HEK293 (cell line): ENCODE results near the gene HS6ST3.

ENCODE experiments used
- CTCF ChIA-PET: fragments of 350-600 bp; formaldehyde crosslinking; extraction: SDS; loops from one replicate; lab custom pipeline; 2021; ENCODE audit warnings: antibody characterized with exemption; lab: Yijun Ruan, JAX
- POLR2A ChIA-PET: fragments of 300-600 bp; formaldehyde crosslinking; extraction: SDS; loops from one replicate; lab custom pipeline; 2020; ENCODE audit warnings: antibody characterized with exemption, inconsistent platforms; lab: Yijun Ruan, JAX
- H3K27ac ChIP-seq: fragments of 200-500 bp; sonication (Bioruptor generic); 2 replicates; pipeline ENCODE4 v1.5.1; 2014; ENCODE audit warnings: low read depth, low read length, control low read depth, inconsistent platforms; ENCODE audit errors: extremely low read depth
- H3K36me3 ChIP-seq, 2 experiments: fragments of 200-500 bp in 1 of 2; sonication (Bioruptor generic) in 1 of 2; 1 replicate in 1 of 2; 2 replicates in 1 of 2; pipeline ENCODE4 v1.5.1; 2014 to 2017; ENCODE audit warnings: inconsistent platforms in 2 of 2, low read length in 2 of 2; ENCODE audit not compliant: control insufficient read depth in 2 of 2, insufficient read depth in 1 of 2
- H3K4me1 ChIP-seq: fragments of 200-500 bp; sonication (Bioruptor generic); 2 replicates; pipeline ENCODE4 v1.5.1; 2014; ENCODE audit warnings: mild to moderate bottlenecking, low read length, inconsistent platforms; ENCODE audit not compliant: control insufficient read depth, insufficient read depth
- H3K4me3 ChIP-seq: 2 replicates; pipeline ENCODE4 v1.5.1; 2011; ENCODE audit warnings: low read depth, mild to moderate bottlenecking, control low read depth, low read length, moderate library complexity
- H3K9me3 ChIP-seq: fragments of 200-500 bp; sonication (Bioruptor generic); 2 replicates; pipeline ENCODE4 v1.5.1; 2014; ENCODE audit warnings: low read depth, low read length, inconsistent platforms; ENCODE audit not compliant: control insufficient read depth, insufficient read depth
- BCL11A ChIP-seq: fragments of 450-650 bp; formaldehyde crosslinking; IDR thresholded peaks from 2 replicates; pipeline ENCODE4 v1.5.1; 2016; ENCODE audit warnings: low read depth, missing biosample characterization, missing genetic modification characterization
- FEZF1 ChIP-seq: fragments of 450-650 bp; formaldehyde crosslinking; IDR thresholded peaks from 2 replicates; pipeline ENCODE4 v1.5.1; 2016; ENCODE audit warnings: missing biosample characterization, missing genetic modification characterization
- GLIS2 ChIP-seq: fragments of 450-650 bp; formaldehyde crosslinking; IDR thresholded peaks from 2 replicates; pipeline ENCODE4 v1.5.1; 2016; ENCODE audit warnings: missing biosample characterization, missing genetic modification characterization
- HOXD13 ChIP-seq: sonication (generic); formaldehyde crosslinking; IDR thresholded peaks from 2 replicates; pipeline ENCODE4 v1.8.0; 2022; ENCODE audit warnings: missing genetic modification reagents, borderline replicate concordance
- KLF16 ChIP-seq: fragments of 450-650 bp; formaldehyde crosslinking; IDR thresholded peaks from 2 replicates; pipeline ENCODE4 v1.5.1; 2017; ENCODE audit warnings: missing biosample characterization, missing genetic modification characterization
- PATZ1 ChIP-seq: fragments of 450-650 bp; formaldehyde crosslinking; IDR thresholded peaks from 2 replicates; pipeline ENCODE4 v1.5.1; 2016; ENCODE audit warnings: missing biosample characterization, missing genetic modification characterization
- WT1 ChIP-seq: fragments of 450-650 bp; formaldehyde crosslinking; IDR thresholded peaks from 2 replicates; pipeline ENCODE4 v1.5.1; 2016; ENCODE audit warnings: missing biosample characterization, missing genetic modification characterization
- ZBTB48 ChIP-seq: fragments of 450-650 bp; formaldehyde crosslinking; IDR thresholded peaks from 2 replicates; pipeline ENCODE4 v1.5.1; 2016; ENCODE audit warnings: missing biosample characterization, missing genetic modification characterization
- ZEB2 ChIP-seq: fragments of 450-650 bp; formaldehyde crosslinking; IDR thresholded peaks from 2 replicates; pipeline ENCODE4 v1.5.1; 2016; ENCODE audit warnings: missing biosample characterization, missing genetic modification characterization
- ZFP3 ChIP-seq: fragments of 450-650 bp; formaldehyde crosslinking; IDR thresholded peaks from 2 replicates; pipeline ENCODE4 v1.5.1; 2016; ENCODE audit warnings: low read depth, missing biosample characterization, missing genetic modification characterization
- ZNF157 ChIP-seq: fragments of 450-650 bp; formaldehyde crosslinking; IDR thresholded peaks from 2 replicates; pipeline ENCODE4 v1.5.1; 2016; ENCODE audit warnings: missing biosample characterization, missing genetic modification characterization
- ZNF223 ChIP-seq: fragments of 450-650 bp; formaldehyde crosslinking; IDR thresholded peaks from 2 replicates; pipeline ENCODE4 v1.5.1; 2016; ENCODE audit warnings: missing biosample characterization, missing genetic modification characterization
- ZNF24 ChIP-seq: fragments of 450-650 bp; formaldehyde crosslinking; IDR thresholded peaks from 2 replicates; pipeline ENCODE4 v1.5.1; 2016; ENCODE audit warnings: missing biosample characterization, missing genetic modification characterization
- ZNF266 ChIP-seq: fragments of 450-650 bp; formaldehyde crosslinking; IDR thresholded peaks from 2 replicates; pipeline ENCODE4 v1.5.1; 2016; ENCODE audit warnings: missing biosample characterization, missing genetic modification characterization, low read depth
- ZNF530 ChIP-seq: fragments of 450-650 bp; formaldehyde crosslinking; IDR thresholded peaks from 2 replicates; pipeline ENCODE4 v1.5.1; 2016; ENCODE audit warnings: low read depth, missing biosample characterization, missing genetic modification characterization
- ZNF548 ChIP-seq: fragments of 450-650 bp; formaldehyde crosslinking; IDR thresholded peaks from 2 replicates; pipeline ENCODE4 v1.5.1; 2016; ENCODE audit warnings: missing biosample characterization, missing genetic modification characterization
- ZNF747 ChIP-seq: fragments of 450-650 bp; formaldehyde crosslinking; IDR thresholded peaks from 2 replicates; pipeline ENCODE4 v1.5.1; 2016; ENCODE audit warnings: missing biosample characterization, missing genetic modification characterization
- ZNF791 ChIP-seq: fragments of 450-650 bp; formaldehyde crosslinking; IDR thresholded peaks from 2 replicates; pipeline ENCODE4 v1.5.1; 2016; ENCODE audit warnings: missing biosample characterization, missing genetic modification characterization
- TF ChIP-seq, protein P1 (sequence below): fragments of 450-650 bp; formaldehyde crosslinking; IDR thresholded peaks from 2 replicates; pipeline ENCODE4 v1.5.1; 2016; ENCODE audit warnings: missing biosample characterization, missing genetic modification characterization
- TF ChIP-seq, protein P2 (sequence below): fragments of 450-650 bp; formaldehyde crosslinking; IDR thresholded peaks from 2 replicates; pipeline ENCODE4 v1.5.1; 2017; ENCODE audit warnings: missing biosample characterization, mild to moderate bottlenecking, missing genetic modification characterization, moderate library complexity
- TF ChIP-seq, protein P3 (sequence below): fragments of 450-650 bp; formaldehyde crosslinking; IDR thresholded peaks from 2 replicates; pipeline ENCODE4 v1.5.1; 2016; ENCODE audit warnings: missing biosample characterization, missing genetic modification characterization, low read depth

Gene HS6ST3

GRCh38 chr13:96299235-96299634 lies 209.3 kb downstream of the HS6ST3 start:
- H3K9me3 ChIP-seq: no peaks in the 10 kb centered on the region
- no peak overlapping the region for H3K27ac ChIP-seq
- no peak overlapping the region for H3K4me3 ChIP-seq
- CTCF ChIA-PET: no interaction called here
- H3K4me1 ChIP-seq: no peaks in the 10 kb centered on the region
- no peak for TF ChIP-seq ZNF157 (tag by site-specific recombination)
- TF ChIP-seq, protein P1, sequence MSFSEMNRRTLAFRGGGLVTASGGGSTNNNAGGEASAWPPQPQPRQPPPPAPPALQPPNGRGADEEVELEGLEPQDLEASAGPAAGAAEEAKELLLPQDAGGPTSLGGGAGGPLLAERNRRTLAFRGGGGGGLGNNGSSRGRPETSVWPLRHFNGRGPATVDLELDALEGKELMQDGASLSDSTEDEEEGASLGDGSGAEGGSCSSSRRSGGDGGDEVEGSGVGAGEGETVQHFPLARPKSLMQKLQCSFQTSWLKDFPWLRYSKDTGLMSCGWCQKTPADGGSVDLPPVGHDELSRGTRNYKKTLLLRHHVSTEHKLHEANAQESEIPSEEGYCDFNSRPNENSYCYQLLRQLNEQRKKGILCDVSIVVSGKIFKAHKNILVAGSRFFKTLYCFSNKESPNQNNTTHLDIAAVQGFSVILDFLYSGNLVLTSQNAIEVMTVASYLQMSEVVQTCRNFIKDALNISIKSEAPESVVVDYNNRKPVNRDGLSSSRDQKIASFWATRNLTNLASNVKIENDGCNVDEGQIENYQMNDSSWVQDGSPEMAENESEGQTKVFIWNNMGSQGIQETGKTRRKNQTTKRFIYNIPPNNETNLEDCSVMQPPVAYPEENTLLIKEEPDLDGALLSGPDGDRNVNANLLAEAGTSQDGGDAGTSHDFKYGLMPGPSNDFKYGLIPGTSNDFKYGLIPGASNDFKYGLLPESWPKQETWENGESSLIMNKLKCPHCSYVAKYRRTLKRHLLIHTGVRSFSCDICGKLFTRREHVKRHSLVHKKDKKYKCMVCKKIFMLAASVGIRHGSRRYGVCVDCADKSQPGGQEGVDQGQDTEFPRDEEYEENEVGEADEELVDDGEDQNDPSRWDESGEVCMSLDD (tag by site-specific recombination): no peak
- TF ChIP-seq ZNF530 (tag by site-specific recombination): no peak
- no peak for TF ChIP-seq FEZF1 (tag by site-specific recombination)
- no peak for TF ChIP-seq ZNF223
- TF ChIP-seq, protein P2, sequence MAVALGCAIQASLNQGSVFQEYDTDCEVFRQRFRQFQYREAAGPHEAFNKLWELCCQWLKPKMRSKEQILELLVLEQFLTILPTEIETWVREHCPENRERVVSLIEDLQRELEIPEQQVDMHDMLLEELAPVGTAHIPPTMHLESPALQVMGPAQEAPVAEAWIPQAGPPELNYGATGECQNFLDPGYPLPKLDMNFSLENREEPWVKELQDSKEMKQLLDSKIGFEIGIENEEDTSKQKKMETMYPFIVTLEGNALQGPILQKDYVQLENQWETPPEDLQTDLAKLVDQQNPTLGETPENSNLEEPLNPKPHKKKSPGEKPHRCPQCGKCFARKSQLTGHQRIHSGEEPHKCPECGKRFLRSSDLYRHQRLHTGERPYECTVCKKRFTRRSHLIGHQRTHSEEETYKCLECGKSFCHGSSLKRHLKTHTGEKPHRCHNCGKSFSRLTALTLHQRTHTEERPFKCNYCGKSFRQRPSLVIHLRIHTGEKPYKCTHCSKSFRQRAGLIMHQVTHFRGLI (tag by site-specific recombination): no peak
- no peak for TF ChIP-seq GLIS2
- TF ChIP-seq ZNF548 (tag by site-specific recombination): no peak
- no peak for TF ChIP-seq ZNF266 (tag by site-specific recombination)
- no peak for TF ChIP-seq ZNF747
- no peak for TF ChIP-seq ZEB2 (tag by site-specific recombination)
- TF ChIP-seq WT1 (tag by site-specific recombination): no peak
- no peak for TF ChIP-seq ZNF791 (tag by site-specific recombination)
- no peaks in the 10 kb centered on the region for H3K36me3 ChIP-seq
- POLR2A ChIA-PET: no interaction called here

- ChIA-PET POLR2A (no interaction called here), CTCF (no interaction called here)
- Histone ChIP-seq H3K36me3 (no peaks in the 10 kb centered on the region), H3K27ac (no peak overlapping the region), H3K4me1 (no peaks in the 10 kb centered on the region), H3K4me3 (no peak overlapping the region), H3K9me3 (no peaks in the 10 kb centered on the region)
- no peak for TF ChIP-seq BCL11A (tag by site-specific recombination)
- no peak for TF ChIP-seq KLF16 (tag by site-specific recombination)
These were observed 218.7 kb downstream of the HS6ST3 start for GRCh38 chr13:96308568-96308967.

GRCh38 chr13:96314974-96315373 lies 225.1 kb downstream of the HS6ST3 start:
- TF ChIP-seq HOXD13 (no peak), ZFP3 (tag by site-specific recombination) (no peak), ZBTB48 (tag by site-specific recombination) (no peak), PATZ1 (tag by site-specific recombination) (no peak), ZNF530 (tag by site-specific recombination) (no peak), ZNF24 (tag by site-specific recombination) (no peak)
- TF ChIP-seq, protein P3, sequence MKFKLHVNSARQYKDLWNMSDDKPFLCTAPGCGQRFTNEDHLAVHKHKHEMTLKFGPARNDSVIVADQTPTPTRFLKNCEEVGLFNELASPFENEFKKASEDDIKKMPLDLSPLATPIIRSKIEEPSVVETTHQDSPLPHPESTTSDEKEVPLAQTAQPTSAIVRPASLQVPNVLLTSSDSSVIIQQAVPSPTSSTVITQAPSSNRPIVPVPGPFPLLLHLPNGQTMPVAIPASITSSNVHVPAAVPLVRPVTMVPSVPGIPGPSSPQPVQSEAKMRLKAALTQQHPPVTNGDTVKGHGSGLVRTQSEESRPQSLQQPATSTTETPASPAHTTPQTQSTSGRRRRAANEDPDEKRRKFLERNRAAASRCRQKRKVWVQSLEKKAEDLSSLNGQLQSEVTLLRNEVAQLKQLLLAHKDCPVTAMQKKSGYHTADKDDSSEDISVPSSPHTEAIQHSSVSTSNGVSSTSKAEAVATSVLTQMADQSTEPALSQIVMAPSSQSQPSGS (tag by site-specific recombination): no peak
- TF ChIP-seq, all 188 proteins: peak for 0
- ChIA-PET CTCF (no interaction called here), POLR2A (no interaction called here)
- Histone ChIP-seq H3K27ac (no peak overlapping the region), H3K36me3 (no peaks in the 10 kb centered on the region), H3K9me3 (no peaks in the 10 kb centered on the region), H3K4me3 (no peak overlapping the region), H3K4me1 (no peaks in the 10 kb centered on the region)
